ENCODE measurements around the gene LARP6.
A peak's percentile ranks its signal among the peaks of the same experiment; 100 is the strongest.

Gene LARP6

DNA sequence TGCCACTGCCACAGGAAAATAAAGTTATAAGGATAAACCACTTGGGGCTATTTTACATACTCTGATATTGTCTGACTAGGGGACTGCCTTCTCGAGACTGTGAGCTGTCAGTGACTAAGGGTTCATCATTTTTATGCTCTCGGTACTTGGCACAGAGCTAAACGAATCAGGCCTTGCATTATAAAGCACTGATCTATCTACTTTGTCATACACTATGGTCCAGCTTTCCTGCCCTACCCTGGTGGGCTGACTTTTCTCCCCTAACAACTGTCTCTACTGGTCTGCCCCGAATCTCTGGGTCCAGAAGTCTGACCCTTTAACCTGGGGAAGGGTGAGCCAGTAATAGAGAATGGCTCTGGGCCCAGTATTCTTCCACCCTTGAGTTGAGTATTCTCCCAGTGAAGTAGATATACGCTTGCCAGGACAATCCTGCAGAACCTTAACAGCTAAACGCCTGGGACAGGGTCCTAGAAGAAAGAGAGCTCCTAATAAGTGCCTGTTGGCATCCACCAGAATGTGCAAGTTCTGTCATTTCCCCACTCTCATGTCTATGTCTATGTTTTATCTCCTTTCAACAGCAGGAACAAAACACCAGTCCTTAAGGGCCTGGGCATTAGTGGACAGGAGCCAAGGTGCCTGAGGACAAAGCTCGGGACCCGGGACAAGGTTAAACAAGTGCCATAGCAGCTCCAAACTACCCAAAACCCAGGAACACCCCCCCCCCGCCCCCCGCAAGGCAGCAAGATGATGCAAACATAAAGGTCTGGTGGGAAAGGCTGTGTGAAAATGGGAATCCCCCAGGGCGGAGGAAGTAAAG, 1.2 kb downstream of the LARP6 start:
- DNase-seq (ENCODE audit: low read depth in 2 of 2) = peak; percentile 31 to 79
- peak overlapping the region; percentile 72 to 78 for H3K4me3 ChIP-seq (replicated peaks in 1 of 2; ENCODE audit: low read depth in 2 of 2, low read length in 2 of 2)
- TF ChIP-seq, protein P1, sequence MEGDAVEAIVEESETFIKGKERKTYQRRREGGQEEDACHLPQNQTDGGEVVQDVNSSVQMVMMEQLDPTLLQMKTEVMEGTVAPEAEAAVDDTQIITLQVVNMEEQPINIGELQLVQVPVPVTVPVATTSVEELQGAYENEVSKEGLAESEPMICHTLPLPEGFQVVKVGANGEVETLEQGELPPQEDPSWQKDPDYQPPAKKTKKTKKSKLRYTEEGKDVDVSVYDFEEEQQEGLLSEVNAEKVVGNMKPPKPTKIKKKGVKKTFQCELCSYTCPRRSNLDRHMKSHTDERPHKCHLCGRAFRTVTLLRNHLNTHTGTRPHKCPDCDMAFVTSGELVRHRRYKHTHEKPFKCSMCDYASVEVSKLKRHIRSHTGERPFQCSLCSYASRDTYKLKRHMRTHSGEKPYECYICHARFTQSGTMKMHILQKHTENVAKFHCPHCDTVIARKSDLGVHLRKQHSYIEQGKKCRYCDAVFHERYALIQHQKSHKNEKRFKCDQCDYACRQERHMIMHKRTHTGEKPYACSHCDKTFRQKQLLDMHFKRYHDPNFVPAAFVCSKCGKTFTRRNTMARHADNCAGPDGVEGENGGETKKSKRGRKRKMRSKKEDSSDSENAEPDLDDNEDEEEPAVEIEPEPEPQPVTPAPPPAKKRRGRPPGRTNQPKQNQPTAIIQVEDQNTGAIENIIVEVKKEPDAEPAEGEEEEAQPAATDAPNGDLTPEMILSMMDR (IDR thresholded peaks at IDR 0.05; ENCODE audit: low read depth, low read length) = no peak

DNA sequence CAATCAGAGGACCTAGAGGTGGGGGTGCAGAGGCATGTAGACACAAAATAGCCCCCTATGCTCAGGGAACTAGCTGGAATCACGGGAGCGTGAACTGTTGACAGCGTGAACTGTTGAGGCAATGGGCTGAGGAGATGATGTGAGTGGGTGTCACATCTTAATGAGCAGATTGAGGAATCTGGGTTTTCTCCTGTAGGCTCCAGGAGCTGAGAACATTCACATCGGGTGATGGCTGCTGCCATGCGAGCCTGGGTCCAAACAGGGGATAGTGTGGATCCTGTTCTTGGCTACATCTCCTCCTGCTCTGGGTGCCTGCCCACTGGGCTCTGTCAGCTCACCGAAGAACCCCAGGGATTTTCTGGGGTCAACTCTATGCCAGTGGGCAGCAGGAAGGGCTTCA, 2.1 kb downstream of the LARP6 start:
- no peak for DNase-seq (ENCODE audit: low read depth in 2 of 2)
- TF ChIP-seq, protein P1 (IDR thresholded peaks at IDR 0.05; ENCODE audit: low read depth, low read length) = no peak
- peak overlapping the region in 1 of 2 donors; percentile 72 for H3K4me3 ChIP-seq (replicated peaks in 1 of 2; ENCODE audit: low read depth in 2 of 2, low read length in 2 of 2)

DNA sequence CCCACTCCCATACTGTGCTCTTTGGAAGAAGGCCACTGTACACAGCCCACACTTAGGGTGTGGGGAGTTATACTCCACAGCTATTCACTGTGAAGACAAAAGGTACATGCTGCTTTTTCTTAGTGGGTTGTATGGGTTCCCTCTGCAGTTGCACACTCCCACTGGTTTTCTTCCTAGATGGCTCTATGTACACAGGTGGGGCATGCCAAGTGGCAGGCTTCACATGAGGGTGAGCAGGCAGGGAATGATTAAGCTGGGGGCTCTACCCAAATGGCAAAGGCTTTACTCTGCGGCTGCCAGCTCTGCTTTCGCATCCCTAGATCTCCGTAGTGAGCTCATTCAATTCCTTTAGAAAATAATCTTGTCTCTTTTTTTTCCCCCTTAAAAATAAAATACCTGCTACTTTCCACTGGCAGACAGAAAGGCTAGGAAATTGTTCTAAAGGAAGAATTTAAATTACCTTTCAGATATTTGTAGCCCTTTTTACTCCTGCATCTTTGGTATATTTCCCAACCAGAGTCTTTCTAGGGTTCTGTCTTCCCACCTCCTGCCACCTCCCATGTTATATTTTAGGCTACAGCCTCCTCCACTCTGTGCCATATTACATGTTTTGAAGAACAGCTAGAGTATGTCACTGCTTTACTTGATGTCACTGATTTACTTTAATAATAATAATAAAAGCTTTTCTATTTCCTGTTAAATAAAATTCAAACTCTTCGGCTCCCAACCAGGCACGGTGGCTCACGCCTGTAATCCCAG, 8.2 kb downstream of the LARP6 start:
- no peak for DNase-seq (ENCODE audit: low read depth in 2 of 2)
- no peak overlapping the region for H3K4me3 ChIP-seq (replicated peaks in 1 of 2; ENCODE audit: low read depth in 2 of 2, low read length in 2 of 2)
- TF ChIP-seq, protein P1 (IDR thresholded peaks at IDR 0.05; ENCODE audit: low read depth, low read length) = no peak

DNA sequence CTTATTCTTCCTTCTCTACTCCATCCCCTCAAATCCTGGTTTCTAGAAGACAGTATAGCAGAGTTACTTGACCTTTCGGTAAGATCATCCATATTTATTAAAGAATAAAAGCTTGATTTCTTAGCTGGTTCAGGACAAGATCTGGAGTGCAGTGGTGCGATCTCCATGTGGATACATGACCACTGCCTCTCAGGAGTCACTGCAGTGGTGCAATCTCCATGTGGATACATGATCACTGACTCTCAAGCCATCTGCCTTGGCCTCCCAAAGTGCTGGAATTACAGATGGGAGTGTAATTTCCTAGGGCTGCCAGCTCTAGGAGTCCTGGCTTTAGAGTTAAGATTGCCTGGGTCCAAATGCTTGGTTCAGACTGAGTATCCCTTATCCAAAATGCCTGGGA, 16.5 kb downstream of the LARP6 start:
- TF ChIP-seq, protein P1 (IDR thresholded peaks at IDR 0.05; ENCODE audit: low read depth, low read length) = no peak
- no peak for DNase-seq (ENCODE audit: low read depth in 2 of 2)
- no peak overlapping the region for H3K4me3 ChIP-seq (replicated peaks in 1 of 2; ENCODE audit: low read depth in 2 of 2, low read length in 2 of 2)

DNA sequence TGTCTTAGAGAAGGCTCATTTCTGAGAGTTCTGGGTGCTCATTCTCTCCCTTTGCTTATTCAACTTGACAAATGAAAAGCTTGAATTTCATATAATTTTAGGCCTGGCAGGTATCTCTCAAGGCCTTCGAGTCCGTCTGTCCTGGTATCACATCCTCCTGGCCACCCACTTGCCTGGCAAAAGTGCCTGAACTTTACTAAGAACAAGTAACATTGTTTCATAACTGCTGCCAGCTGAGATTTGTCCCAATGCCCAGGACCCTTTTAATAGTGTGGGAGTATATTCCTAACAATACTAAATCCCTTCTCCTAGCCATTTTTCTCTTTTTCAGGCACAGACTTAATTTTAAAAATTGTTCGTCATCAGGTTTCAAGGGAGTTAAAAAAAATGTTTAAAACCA, 18.1 kb downstream of the LARP6 start:
- DNase-seq (ENCODE audit: low read depth in 2 of 2) = no peak
- TF ChIP-seq, protein P1 (IDR thresholded peaks at IDR 0.05; ENCODE audit: low read depth, low read length) = no peak

DNA sequence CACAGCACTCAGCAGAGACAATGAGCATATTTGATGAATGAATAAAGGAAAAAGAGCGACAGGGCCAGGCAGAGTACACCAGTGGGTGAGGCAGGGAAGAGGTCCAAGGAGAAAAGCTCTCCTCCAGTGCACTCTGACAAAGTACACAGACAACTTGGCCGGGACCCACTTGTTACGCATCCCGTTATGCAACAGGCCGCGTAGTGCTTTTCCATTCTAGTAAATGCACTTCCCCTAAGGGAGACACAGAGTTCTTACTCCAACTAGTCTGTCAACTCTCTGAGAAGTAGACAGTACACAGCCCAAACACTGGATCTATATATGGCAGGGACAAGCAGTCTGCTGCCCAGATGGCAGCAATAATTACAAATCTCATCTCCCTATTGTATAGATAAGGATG, 18.5 kb downstream of the LARP6 start:
- DNase-seq (ENCODE audit: low read depth in 2 of 2) = peak in 1 of 2 donors; percentile 66
- TF ChIP-seq, protein P1 (IDR thresholded peaks at IDR 0.05; ENCODE audit: low read depth, low read length) = no peak
- H3K4me3 ChIP-seq (replicated peaks in 1 of 2; ENCODE audit: low read depth in 2 of 2, low read length in 2 of 2) = no peak overlapping the region

More for the DNA sequence above, 18.1 kb downstream of the LARP6 start:
- H3K4me3 ChIP-seq (replicated peaks in 1 of 2; ENCODE audit: low read depth in 2 of 2, low read length in 2 of 2) = no peak overlapping the region
